Erythroblast (primary cell): ENCODE data around the gene ZIC2.

Experiments
- GATA1 ChIP-seq: IDR thresholded peaks from 2 replicates; pipeline ENCODE4 v1.6.1; 2011; ENCODE audit warnings: low read depth, mild to moderate bottlenecking, control low read depth, low read length, moderate library complexity
- POLR2A ChIP-seq: IDR thresholded peaks from 2 replicates; pipeline ENCODE4 v1.6.1; 2011; ENCODE audit warnings: mild to moderate bottlenecking, low read length

- no peak for TF ChIP-seq POLR2A
- no peak for TF ChIP-seq GATA1
Observed at GRCh38 chr13:100019780-100020356, 38.3 kb downstream of the ZIC2 start.
